Activated naive CD8-positive, alpha-beta T cell treated with anti-CD3 and anti-CD28 coated beads for 36 hours (primary cell): ENCODE measurements around the gene SNRK. TPM values are rescaled to one million over a fixed set of nuclear protein-coding genes. Genes with fewer than 3 reads are reported as not detected.

ENCODE experiments used
- DNase-seq: peaks from one replicate; pipeline ENCODE4 v3.0.0; 2021
- H3K27ac Mint-ChIP-seq: one replicate; pipeline ENCODE4 v1.8.0; 2022; ENCODE audit warnings: mild to moderate bottlenecking, moderate library complexity, mixed read lengths
- H3K27me3 Mint-ChIP-seq: one replicate; pipeline ENCODE4 v1.8.0; 2022; ENCODE audit warnings: mild to moderate bottlenecking, mixed read lengths
- H3K36me3 Mint-ChIP-seq: one replicate; pipeline ENCODE4 v1.8.0; 2021; ENCODE audit warnings: mild to moderate bottlenecking, mixed read lengths
- H3K4me1 Mint-ChIP-seq: one replicate; pipeline ENCODE4 v1.8.0; 2021; ENCODE audit warnings: mixed read lengths
- H3K4me3 Mint-ChIP-seq: one replicate; pipeline ENCODE4 v1.8.0; 2022; ENCODE audit warnings: mild to moderate bottlenecking, moderate library complexity, mixed read lengths
- H3K9me3 Mint-ChIP-seq: one replicate; pipeline ENCODE4 v1.8.0; 2022; ENCODE audit warnings: mixed read lengths
- total RNA-seq, 2 experiments: library from RNA; stranded (reverse); gene quantifications; one replicate each; pipeline ENCODE4 v1.2.3, GENCODE V29; 2021

SNRK gene
- total RNA-seq, 2 experiments from 2014 or later = 26.8 to 29.3 TPM

- no peak for DNase-seq
- H3K4me3 Mint-ChIP-seq = no peak overlapping the region
- peak overlapping the region; percentile 1 for H3K27ac Mint-ChIP-seq
- no peaks in the 10 kb centered on the region for H3K9me3 Mint-ChIP-seq
- H3K27me3 Mint-ChIP-seq = no peaks in the 10 kb centered on the region
- H3K4me1 Mint-ChIP-seq = peaks cover 20% of the 10 kb centered on the region
- H3K36me3 Mint-ChIP-seq = no peaks in the 10 kb centered on the region
Observed at GRCh38 chr3:43372809-43373559, 86.6 kb downstream of the SNRK start.

- H3K9me3 Mint-ChIP-seq = no peaks in the 10 kb centered on the region
- DNase-seq = no peak
- no peak overlapping the region for H3K27ac Mint-ChIP-seq
- H3K4me1 Mint-ChIP-seq = peaks cover 22% of the 10 kb centered on the region
- H3K4me3 Mint-ChIP-seq = no peak overlapping the region
- no peaks in the 10 kb centered on the region for H3K36me3 Mint-ChIP-seq
- H3K27me3 Mint-ChIP-seq = no peaks in the 10 kb centered on the region
Observed at GRCh38 chr3:43373560-43373928, 87.2 kb downstream of the SNRK start.

- peak; percentile 62 for DNase-seq
- no peaks in the 10 kb centered on the region for H3K9me3 Mint-ChIP-seq
- H3K4me3 Mint-ChIP-seq = no peak overlapping the region
- no peaks in the 10 kb centered on the region for H3K27me3 Mint-ChIP-seq
- no peak overlapping the region for H3K27ac Mint-ChIP-seq
- peaks cover 17% of the 10 kb centered on the region for H3K4me1 Mint-ChIP-seq
- H3K36me3 Mint-ChIP-seq = no peaks in the 10 kb centered on the region
Observed at GRCh38 chr3:43378066-43378935, 92.0 kb downstream of the SNRK start.

- Mint-ChIP-seq H3K27me3 (no peaks in the 10 kb centered on the region), H3K9me3 (no peaks in the 10 kb centered on the region), H3K4me3 (no peak overlapping the region), H3K27ac (no peak overlapping the region), H3K4me1 (peaks cover 15% of the 10 kb centered on the region), H3K36me3 (no peaks in the 10 kb centered on the region)
- no peak for DNase-seq
Observed at GRCh38 chr3:43379343-43379742, 93.0 kb downstream of the SNRK start.

- Mint-ChIP-seq H3K27me3 (no peaks in the 10 kb centered on the region), H3K36me3 (peaks cover 5% of the 10 kb centered on the region), H3K27ac (peak overlapping the region; percentile 6), H3K4me3 (no peak overlapping the region), H3K9me3 (peaks cover 2% of the 10 kb centered on the region), H3K4me1 (peaks cover 45% of the 10 kb centered on the region)
- DNase-seq = no peak
Observed at GRCh38 chr3:43388175-43388574, 101.8 kb downstream of the SNRK start.

- no peak for DNase-seq
Observed at GRCh38 chr3:43388915-43389314, 102.6 kb downstream of the SNRK start.

GRCh38 chr3:43389388-43390254 lies 103.3 kb downstream of the SNRK start:
- peak overlapping the region; percentile 90 for H3K27ac Mint-ChIP-seq
- peak overlapping the region; percentile 40 for H3K4me3 Mint-ChIP-seq
- peaks cover 6% of the 10 kb centered on the region for H3K9me3 Mint-ChIP-seq
- peaks cover 51% of the 10 kb centered on the region for H3K4me1 Mint-ChIP-seq
- no peaks in the 10 kb centered on the region for H3K27me3 Mint-ChIP-seq
- H3K36me3 Mint-ChIP-seq = peaks cover 9% of the 10 kb centered on the region
- DNase-seq = peak; percentile 76

More at GRCh38 chr3:43388915-43389314, 102.6 kb downstream of the SNRK start:
- H3K36me3 Mint-ChIP-seq = peaks cover 9% of the 10 kb centered on the region
- no peak overlapping the region for H3K4me3 Mint-ChIP-seq
- H3K27me3 Mint-ChIP-seq = no peaks in the 10 kb centered on the region
- H3K27ac Mint-ChIP-seq = peak overlapping the region; percentile 90
- peaks cover 45% of the 10 kb centered on the region for H3K4me1 Mint-ChIP-seq
- peaks cover 6% of the 10 kb centered on the region for H3K9me3 Mint-ChIP-seq

GRCh38 chr3:43390255-43390588 lies 103.9 kb downstream of the SNRK start:
- peak overlapping the region; percentile 40 for H3K4me3 Mint-ChIP-seq

GRCh38 chr3:43391621-43392020 lies 105.3 kb downstream of the SNRK start:
- no peak overlapping the region for H3K27ac Mint-ChIP-seq
- no peak overlapping the region for H3K4me3 Mint-ChIP-seq
- DNase-seq = no peak
- peaks cover 6% of the 10 kb centered on the region for H3K9me3 Mint-ChIP-seq
- H3K4me1 Mint-ChIP-seq = peaks cover 45% of the 10 kb centered on the region
- H3K27me3 Mint-ChIP-seq = no peaks in the 10 kb centered on the region
- peaks cover 9% of the 10 kb centered on the region for H3K36me3 Mint-ChIP-seq

More at GRCh38 chr3:43390255-43390588, 103.9 kb downstream of the SNRK start:
- H3K27me3 Mint-ChIP-seq = no peaks in the 10 kb centered on the region
- H3K27ac Mint-ChIP-seq = peak overlapping the region; percentile 90
- peaks cover 51% of the 10 kb centered on the region for H3K4me1 Mint-ChIP-seq
- DNase-seq = no peak
- peaks cover 9% of the 10 kb centered on the region for H3K36me3 Mint-ChIP-seq
- H3K9me3 Mint-ChIP-seq = peaks cover 6% of the 10 kb centered on the region

GRCh38 chr3:43394041-43394554 lies 107.8 kb downstream of the SNRK start:
- H3K36me3 Mint-ChIP-seq = peaks cover 9% of the 10 kb centered on the region
- no peak for DNase-seq
- H3K4me3 Mint-ChIP-seq = no peak overlapping the region
- H3K4me1 Mint-ChIP-seq = peaks cover 32% of the 10 kb centered on the region
- H3K27me3 Mint-ChIP-seq = no peaks in the 10 kb centered on the region
- no peak overlapping the region for H3K27ac Mint-ChIP-seq
- H3K9me3 Mint-ChIP-seq = peaks cover 6% of the 10 kb centered on the region

- H3K36me3 Mint-ChIP-seq = no peaks in the 10 kb centered on the region
- no peak overlapping the region for H3K27ac Mint-ChIP-seq
- H3K4me1 Mint-ChIP-seq = peaks cover 9% of the 10 kb centered on the region
Observed at GRCh38 chr3:43399034-43399433, 112.7 kb downstream of the SNRK start.

GRCh38 chr3:43400167-43400566 lies 113.8 kb downstream of the SNRK start:
- no peak for DNase-seq
- H3K9me3 Mint-ChIP-seq = no peaks in the 10 kb centered on the region
- H3K4me3 Mint-ChIP-seq = no peak overlapping the region
- no peaks in the 10 kb centered on the region for H3K27me3 Mint-ChIP-seq
- H3K27ac Mint-ChIP-seq = no peak overlapping the region
- peaks cover 4% of the 10 kb centered on the region for H3K4me1 Mint-ChIP-seq
- H3K36me3 Mint-ChIP-seq = no peaks in the 10 kb centered on the region

More at GRCh38 chr3:43399034-43399433, 112.7 kb downstream of the SNRK start:
- H3K27me3 Mint-ChIP-seq = no peaks in the 10 kb centered on the region
- no peaks in the 10 kb centered on the region for H3K9me3 Mint-ChIP-seq
- H3K4me3 Mint-ChIP-seq = no peak overlapping the region
- no peak for DNase-seq
